Gastroesophageal sphincter (tissue), 3 donors: ENCODE measurements around the gene NUAK1.

Source experiments
- CTCF ChIP-seq, 4 experiments: fragments of 200-600 bp in 2 of 4; fragments of 450-650 bp in 2 of 4; sonication (generic) in 1 of 4; IDR thresholded peaks; one replicate each; pipeline ENCODE4 v1.5.1; 2017 to 2019; ENCODE audit warnings: antibody characterized with exemption in 4 of 4, mild to moderate bottlenecking in 2 of 4, moderate library complexity in 2 of 4
- EP300 ChIP-seq: sonication (generic); formaldehyde crosslinking; IDR thresholded peaks from one replicate; pipeline ENCODE4 v1.6.1; 2017; ENCODE audit warnings: antibody characterized with exemption, mild to moderate bottlenecking
- POLR2A ChIP-seq, 2 donors: fragments of 450-650 bp; IDR thresholded peaks; one replicate each; pipeline ENCODE4 v1.6.1; 2017; ENCODE audit warnings: antibody characterized with exemption in 2 of 2, mild to moderate bottlenecking in 2 of 2, moderate library complexity in 1 of 2

DNA sequence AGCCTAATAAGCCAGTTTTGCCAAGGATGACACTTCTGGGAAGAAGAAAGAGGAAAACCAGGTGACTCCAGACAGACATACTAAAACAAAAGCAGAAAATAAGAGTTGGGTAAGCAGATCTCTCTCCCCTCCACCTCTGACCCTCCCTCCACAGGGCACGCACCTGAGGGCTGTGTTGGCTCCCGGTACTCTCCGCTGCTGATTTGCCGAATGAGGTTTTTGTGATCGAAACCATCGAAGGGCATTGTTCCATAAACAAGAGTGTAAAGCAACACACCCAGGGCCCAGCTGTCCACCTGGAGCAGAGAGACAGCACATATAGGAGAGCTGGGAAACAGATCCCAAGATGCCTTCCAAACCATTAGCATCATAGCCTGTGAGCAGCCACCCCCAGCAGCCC, 68.1 kb downstream of the NUAK1 start:
- no peak for TF ChIP-seq POLR2A (IDR thresholded peaks at IDR 0.05)
- no peak for TF ChIP-seq CTCF (IDR thresholded peaks at IDR 0.05)
- TF ChIP-seq EP300 = no peak
